Measurements from ENCODE around the gene DDAH2. TPM values are rescaled to one million over a fixed set of nuclear protein-coding genes. Genes with fewer than 3 reads are reported as not detected.

DDAH2 gene
- total RNA-seq, 1 donor from 2014 or later = 71.2 TPM

GRCh38 chr6:31706599-31706998 lies 22.5 kb downstream of the DDAH2 start, which contains the start of gene LY6G6F:
TSS of gene LY6G6F (plus strand) at chr6:31706866. CDS start at chr6:31706907, 41 bp downstream.
- Histone ChIP-seq H3K36me3 (no peaks in the 10 kb centered on the region), H3K27me3 (no peaks in the 10 kb centered on the region), H3K4me3 (no peak within 1 kb of the TSS), H3K4me1 (peaks cover 6% of the 10 kb centered on the region), H3K9me3 (no peaks in the 10 kb centered on the region), H3K27ac (no peak within 1 kb of the TSS)
- no peak for DNase-seq
- no peak for ATAC-seq
- TF ChIP-seq CTCF (IDR thresholded peaks at IDR 0.05) = no peak
- intact Hi-C loops (cut with DNase I) = no loop called here

- peaks cover 13% of the 10 kb centered on the region for H3K4me1 ChIP-seq
- no peaks in the 10 kb centered on the region for H3K27me3 ChIP-seq
- H3K9me3 ChIP-seq = no peaks in the 10 kb centered on the region
- no peak overlapping the region for H3K27ac ChIP-seq
- no peak for DNase-seq
- H3K4me3 ChIP-seq = no peak overlapping the region
- H3K36me3 ChIP-seq = no peaks in the 10 kb centered on the region
- intact Hi-C loops (cut with DNase I) = no loop called here
- ATAC-seq = no peak
- TF ChIP-seq CTCF (IDR thresholded peaks at IDR 0.05) = no peak
Observed at GRCh38 chr6:31705931-31706330, 23.2 kb downstream of the DDAH2 start.

- Histone ChIP-seq H3K36me3 (peaks cover 26% of the 10 kb centered on the region), H3K4me1 (peaks cover 17% of the 10 kb centered on the region), H3K27ac (peak within 1 kb of the TSS; percentile 97), H3K27me3 (no peaks in the 10 kb centered on the region), H3K9me3 (no peaks in the 10 kb centered on the region), H3K4me3 (peak within 1 kb of the TSS; percentile 83)
- ATAC-seq = peak; percentile 98
- intact Hi-C loops (cut with DNase I) = no loop called here
- TF ChIP-seq CTCF (IDR thresholded peaks at IDR 0.05) = no peak
- DNase-seq = peak; percentile 100
Observed at GRCh38 chr6:31702819-31703716, 26.0 kb downstream of the DDAH2 start, which contains the start of gene ABHD16A. TSS of gene ABHD16A (minus strand) at chr6:31703324. CDS start at chr6:31703281, 43 bp downstream.

- H3K4me1 ChIP-seq = peaks cover 17% of the 10 kb centered on the region
- peak overlapping the region; percentile 97 for H3K27ac ChIP-seq
- H3K4me3 ChIP-seq = peak overlapping the region; percentile 83
- intact Hi-C loops (cut with DNase I) = no loop called here
- H3K9me3 ChIP-seq = no peaks in the 10 kb centered on the region
- ATAC-seq (peak; percentile 1), DNase-seq (no peak)
- H3K27me3 ChIP-seq = no peaks in the 10 kb centered on the region
- no peak for TF ChIP-seq CTCF (IDR thresholded peaks at IDR 0.05)
- H3K36me3 ChIP-seq = peaks cover 31% of the 10 kb centered on the region
Observed at GRCh38 chr6:31702405-31702818, 26.7 kb downstream of the DDAH2 start.

GRCh38 chr6:31701666-31702404 lies 27.3 kb downstream of the DDAH2 start:
- peak overlapping the region; percentile 97 for H3K27ac ChIP-seq
- TF ChIP-seq CTCF (IDR thresholded peaks at IDR 0.05) = no peak
- peaks cover 17% of the 10 kb centered on the region for H3K4me1 ChIP-seq
- DNase-seq (no peak), ATAC-seq (no peak)
- peaks cover 34% of the 10 kb centered on the region for H3K36me3 ChIP-seq
- H3K9me3 ChIP-seq = no peaks in the 10 kb centered on the region
- H3K27me3 ChIP-seq = no peaks in the 10 kb centered on the region
- intact Hi-C loops (cut with DNase I) = no loop called here
- peak overlapping the region; percentile 83 for H3K4me3 ChIP-seq

Data from upper lobe of right lung (tissue), 1 donor.